HL-60 (cell line): ENCODE results near the gene ANGPTL3.

ENCODE experiments used
- GABPA ChIP-seq: IDR thresholded peaks from 2 replicates; pipeline ENCODE4 v1.6.1; 2012; ENCODE audit warnings: low read depth
- POLR2AphosphoS5 ChIP-seq: IDR thresholded peaks from 2 replicates; pipeline ENCODE4 v1.6.1; 2012; ENCODE audit warnings: low read depth

DNA sequence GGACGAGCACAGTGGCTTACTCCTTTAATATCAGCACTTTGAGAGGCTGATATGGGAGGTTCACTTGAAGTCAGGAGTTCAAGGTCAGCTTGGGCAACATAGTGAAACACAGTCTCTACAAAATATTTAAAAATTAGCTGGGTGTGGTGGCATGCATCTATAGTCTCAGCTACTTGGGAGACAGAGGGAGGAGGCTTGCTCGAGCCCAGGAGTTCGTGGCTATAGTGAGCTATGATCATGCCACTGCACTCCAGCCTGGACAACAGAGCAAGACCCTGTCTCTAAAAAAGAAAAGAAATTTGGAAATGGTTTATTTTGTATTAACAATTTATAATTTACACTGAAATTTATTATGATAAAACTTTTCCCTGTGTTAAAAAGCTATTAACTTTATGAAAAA is 1.7 kb upstream of the ANGPTL3 start:
- TF ChIP-seq POLR2AphosphoS5 (no peak), GABPA (no peak)
